D721Med (cell line): ENCODE measurements around the gene ZBTB12.
A peak's percentile ranks its signal among the peaks of the same experiment; 100 is the strongest.

Source experiments
- DNase-seq: peaks from one replicate; pipeline ENCODE4 v3.0.0; 2011; ENCODE audit warnings: low spot score; ENCODE audit not compliant: insufficient read length
- FAIRE-seq: peaks from 2 replicates; lab custom pipeline; 2011; peaks lifted over from hg19 to GRCh38; lab: Jason Lieb, UNC
- TF ChIP-seq, protein P1 (sequence below): IDR thresholded peaks from 2 replicates; pipeline ENCODE4 v1.5.1; 2012; ENCODE audit warnings: mild to moderate bottlenecking, control low read depth; ENCODE audit not compliant: insufficient read depth; ENCODE audit errors: missing control alignments

Gene ZBTB12, protein sequence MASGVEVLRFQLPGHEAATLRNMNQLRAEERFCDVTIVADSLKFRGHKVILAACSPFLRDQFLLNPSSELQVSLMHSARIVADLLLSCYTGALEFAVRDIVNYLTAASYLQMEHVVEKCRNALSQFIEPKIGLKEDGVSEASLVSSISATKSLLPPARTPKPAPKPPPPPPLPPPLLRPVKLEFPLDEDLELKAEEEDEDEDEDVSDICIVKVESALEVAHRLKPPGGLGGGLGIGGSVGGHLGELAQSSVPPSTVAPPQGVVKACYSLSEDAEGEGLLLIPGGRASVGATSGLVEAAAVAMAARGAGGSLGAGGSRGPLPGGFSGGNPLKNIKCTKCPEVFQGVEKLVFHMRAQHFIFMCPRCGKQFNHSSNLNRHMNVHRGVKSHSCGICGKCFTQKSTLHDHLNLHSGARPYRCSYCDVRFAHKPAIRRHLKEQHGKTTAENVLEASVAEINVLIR

DNA sequence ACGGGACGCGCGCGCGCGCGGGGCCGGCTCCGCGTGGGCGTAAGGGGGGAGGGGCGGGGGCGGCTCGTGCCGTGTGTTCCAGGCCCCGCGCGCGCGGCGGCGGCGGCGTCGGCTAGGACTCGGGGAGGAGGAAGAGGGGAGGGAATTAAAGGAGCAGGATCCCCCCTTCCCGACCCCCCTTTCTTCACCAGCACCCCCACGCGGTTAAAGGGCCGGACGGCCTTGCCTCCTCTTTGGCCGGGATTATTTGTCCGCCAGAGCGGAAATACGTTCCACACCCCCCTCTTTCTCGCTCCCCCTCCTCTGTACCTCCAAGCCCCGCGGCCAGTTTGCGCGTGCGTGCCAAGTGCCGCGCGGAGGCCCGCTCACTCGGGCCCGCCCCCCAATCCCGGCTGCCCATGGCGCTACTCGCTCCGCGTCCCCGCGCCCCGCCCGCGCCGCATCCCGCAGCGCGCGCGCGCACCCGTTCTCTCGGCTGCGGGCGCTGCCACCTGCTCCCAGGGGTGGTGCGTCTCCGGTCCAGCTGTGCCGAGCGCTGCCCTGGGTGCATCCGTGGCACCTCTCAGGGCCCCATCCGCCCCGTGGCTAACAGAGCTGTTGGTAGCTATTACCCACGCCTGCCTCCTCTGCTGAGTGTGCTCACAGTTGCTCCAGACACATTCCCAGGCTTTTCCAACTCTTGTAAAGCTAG is at the start of gene ZBTB12:
Gene ZBTB12 (minus strand): TSS at position 134 of the 691 bp plus-strand sequence. CDS start 781 bp downstream, outside the sequence.
- peak; percentile 89 for DNase-seq
- FAIRE-seq, result no peak
- TF ChIP-seq, protein P1, sequence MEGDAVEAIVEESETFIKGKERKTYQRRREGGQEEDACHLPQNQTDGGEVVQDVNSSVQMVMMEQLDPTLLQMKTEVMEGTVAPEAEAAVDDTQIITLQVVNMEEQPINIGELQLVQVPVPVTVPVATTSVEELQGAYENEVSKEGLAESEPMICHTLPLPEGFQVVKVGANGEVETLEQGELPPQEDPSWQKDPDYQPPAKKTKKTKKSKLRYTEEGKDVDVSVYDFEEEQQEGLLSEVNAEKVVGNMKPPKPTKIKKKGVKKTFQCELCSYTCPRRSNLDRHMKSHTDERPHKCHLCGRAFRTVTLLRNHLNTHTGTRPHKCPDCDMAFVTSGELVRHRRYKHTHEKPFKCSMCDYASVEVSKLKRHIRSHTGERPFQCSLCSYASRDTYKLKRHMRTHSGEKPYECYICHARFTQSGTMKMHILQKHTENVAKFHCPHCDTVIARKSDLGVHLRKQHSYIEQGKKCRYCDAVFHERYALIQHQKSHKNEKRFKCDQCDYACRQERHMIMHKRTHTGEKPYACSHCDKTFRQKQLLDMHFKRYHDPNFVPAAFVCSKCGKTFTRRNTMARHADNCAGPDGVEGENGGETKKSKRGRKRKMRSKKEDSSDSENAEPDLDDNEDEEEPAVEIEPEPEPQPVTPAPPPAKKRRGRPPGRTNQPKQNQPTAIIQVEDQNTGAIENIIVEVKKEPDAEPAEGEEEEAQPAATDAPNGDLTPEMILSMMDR, result no peak

DNA sequence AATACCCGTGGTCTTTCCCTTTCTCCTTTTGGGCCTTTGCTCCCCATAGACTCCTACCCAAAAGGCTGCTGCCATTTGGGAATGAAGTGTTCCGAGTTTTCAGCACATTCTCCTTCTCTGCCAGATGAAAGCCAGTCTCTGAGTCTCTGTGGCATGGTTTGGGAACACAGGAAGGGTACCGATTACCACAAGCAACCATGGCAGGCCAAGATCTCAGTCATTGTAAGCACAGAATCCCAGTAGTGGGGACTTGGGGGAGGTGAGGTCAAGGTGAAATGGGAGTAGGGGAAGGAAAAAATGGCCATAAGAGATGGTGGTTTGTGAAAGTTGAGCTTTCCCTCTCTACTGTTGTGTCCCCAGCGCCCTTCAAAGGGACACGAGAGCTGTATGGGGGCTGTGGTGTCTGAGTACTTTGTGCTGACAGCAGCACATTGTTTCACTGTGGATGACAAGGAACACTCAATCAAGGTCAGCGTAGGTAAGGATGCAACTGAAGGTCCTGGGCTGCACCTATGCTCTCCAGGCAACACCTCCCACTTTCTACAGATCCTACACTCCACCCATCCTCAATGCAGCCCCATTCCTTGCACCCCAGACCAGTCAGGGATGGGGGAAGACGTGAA is 48.2 kb upstream of the ZBTB12 start:
- FAIRE-seq, result no peak
- TF ChIP-seq, protein P1, result no peak

DNA sequence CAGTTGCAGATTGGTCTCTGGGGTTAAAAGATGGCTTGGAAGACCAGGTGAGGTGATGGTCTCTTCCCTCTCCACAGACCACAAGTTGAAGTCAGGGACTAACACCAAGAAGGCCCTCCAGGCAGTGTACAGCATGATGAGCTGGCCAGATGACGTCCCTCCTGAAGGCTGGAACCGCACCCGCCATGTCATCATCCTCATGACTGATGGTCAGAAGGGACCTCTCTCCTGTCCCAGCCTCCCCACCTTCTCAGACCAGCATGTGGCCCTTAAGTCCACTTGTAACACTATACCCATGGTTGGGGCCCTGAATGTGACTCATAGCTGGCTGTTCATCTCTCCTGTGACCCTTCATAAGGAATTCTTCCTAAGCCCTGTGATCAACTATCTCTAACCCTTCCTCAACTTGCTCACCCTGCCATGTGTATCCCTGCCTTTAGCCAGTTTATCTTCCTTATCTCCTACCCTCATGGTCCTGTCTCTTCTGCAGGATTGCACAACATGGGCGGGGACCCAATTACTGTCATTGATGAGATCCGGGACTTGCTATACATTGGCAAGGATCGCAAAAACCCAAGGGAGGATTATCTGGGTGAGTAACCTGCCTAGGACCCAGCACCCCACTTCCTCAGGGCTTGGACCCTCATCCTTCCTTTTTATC is 47.0 kb upstream of the ZBTB12 start:
- FAIRE-seq, result no peak
- no peak for DNase-seq
- TF ChIP-seq, protein P1, result no peak

More for the DNA sequence above, 48.2 kb upstream of the ZBTB12 start:
- no peak for DNase-seq

DNA sequence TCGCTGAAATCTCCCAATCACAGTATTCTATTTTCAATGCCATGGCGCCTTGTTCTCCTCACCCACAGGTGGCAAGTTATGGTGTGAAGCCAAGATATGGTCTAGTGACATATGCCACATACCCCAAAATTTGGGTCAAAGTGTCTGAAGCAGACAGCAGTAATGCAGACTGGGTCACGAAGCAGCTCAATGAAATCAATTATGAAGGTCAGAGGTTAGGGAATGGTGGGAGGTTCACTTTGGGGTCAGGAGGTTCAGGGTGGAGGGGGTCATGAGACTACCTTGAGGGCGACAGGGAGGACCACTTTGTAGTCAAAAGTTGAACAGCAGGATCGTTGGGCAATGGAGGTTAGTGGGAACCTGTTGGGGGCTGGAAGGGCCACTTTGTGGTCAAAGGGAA is 46.4 kb upstream of the ZBTB12 start:
- FAIRE-seq, result no peak
- TF ChIP-seq, protein P1, result no peak
- DNase-seq, result no peak

DNA sequence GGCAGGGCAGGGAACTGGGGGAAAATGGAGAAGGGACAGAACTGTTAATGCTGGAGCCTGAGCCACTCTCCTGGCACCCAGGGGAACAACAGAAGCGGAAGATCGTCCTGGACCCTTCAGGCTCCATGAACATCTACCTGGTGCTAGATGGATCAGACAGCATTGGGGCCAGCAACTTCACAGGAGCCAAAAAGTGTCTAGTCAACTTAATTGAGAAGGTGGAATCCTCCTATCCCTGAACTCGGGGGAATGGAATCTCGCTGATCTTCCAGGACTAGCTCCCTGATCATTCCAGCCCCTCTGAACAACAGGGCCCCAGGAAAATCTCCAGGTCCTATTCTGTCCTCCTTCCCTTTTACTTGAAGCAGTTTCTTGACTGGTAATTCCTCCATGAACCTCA is 46.0 kb upstream of the ZBTB12 start:
- TF ChIP-seq, protein P1, result no peak
- DNase-seq (no peak), FAIRE-seq (no peak)

DNA sequence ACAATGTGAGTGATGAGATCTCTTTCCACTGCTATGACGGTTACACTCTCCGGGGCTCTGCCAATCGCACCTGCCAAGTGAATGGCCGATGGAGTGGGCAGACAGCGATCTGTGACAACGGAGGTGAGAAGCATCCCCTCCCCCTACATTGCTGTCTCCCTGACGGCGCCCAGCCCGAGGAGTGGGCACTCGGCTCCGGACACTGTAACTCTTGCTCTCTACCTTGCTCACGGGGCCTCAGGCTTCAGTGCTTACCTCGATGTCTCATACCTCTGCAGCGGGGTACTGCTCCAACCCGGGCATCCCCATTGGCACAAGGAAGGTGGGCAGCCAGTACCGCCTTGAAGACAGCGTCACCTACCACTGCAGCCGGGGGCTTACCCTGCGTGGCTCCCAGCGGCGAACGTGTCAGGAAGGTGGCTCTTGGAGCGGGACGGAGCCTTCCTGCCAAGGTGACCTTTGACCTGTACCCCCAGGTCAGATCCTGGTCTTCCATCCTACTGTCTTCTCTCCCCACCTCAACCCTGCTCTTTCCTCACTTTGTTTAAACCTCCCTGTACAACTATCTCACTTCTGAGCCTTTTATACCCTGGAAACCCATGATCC is 45.3 kb upstream of the ZBTB12 start:
- FAIRE-seq (no peak), DNase-seq (no peak)
- TF ChIP-seq, protein P1, result no peak
